ENCODE measurements around the gene MORC4. TPM values are rescaled to one million over a fixed set of nuclear protein-coding genes. Genes with fewer than 3 reads are reported as not detected.

Gene MORC4
- total and polyA plus RNA-seq, 4 donors: 4.5 to 25.3 (median 11.6) TPM

DNA sequence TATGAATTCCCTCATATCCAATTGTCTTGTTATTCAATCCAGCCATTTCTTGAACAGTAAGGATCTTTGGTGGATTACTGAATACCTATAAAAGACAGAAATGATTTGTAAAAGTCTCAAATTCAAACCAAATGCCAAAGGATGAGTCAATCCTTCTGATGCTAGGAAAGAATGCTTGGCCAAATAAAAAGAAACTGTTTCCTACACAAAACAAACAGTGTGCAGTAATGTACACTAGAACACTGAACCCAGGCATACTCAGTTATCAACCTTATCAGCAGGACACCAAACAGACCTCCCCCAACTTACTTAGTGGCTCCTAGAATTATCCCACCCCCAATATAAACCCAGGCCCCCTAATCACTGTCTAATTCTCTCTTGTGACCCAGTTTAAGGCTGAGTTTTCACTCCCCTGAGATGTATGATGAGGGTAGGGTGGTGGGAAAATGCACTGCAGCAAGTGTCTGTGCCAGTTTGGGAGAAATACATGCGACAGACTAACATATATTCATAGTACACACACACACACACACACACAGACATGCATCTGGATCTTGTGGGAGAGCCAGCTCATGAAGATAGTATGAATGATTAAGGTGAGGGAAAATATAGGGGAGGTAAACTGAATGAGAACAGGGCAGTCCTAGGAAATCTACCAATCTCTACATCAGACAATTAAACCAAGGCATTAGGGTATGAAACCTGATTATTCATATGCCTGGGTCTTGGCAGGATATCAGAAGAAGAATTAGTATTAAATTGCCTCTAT lies 44.8 kb downstream of the MORC4 start:
- Histone ChIP-seq H3K4me3 (no peak overlapping the region), H3K9ac (ENCODE audit: insufficient read depth in 1 of 2, low read length in 2 of 2) (no peak overlapping the region), H3K9me3 (ENCODE audit: control insufficient read depth in 4 of 4, insufficient read depth in 3 of 4, low read length in 3 of 4) (no peaks in the 10 kb centered on the region), H3K27ac (ENCODE audit: low read depth in 1 of 2, low read length in 1 of 2) (no peak overlapping the region), H3K4me1 (ENCODE audit: control insufficient read depth in 5 of 5, insufficient read depth in 5 of 5, low read length in 5 of 5) (peaks cover 0 to 4% (median 0%) of the 10 kb centered on the region in 5 donors), H3K36me3 (ENCODE audit: control insufficient read depth in 4 of 4, insufficient read depth in 4 of 4, low read length in 4 of 4) (peaks cover 0 to 11% (median 4%) of the 10 kb centered on the region in 4 donors), H3K27me3 (ENCODE audit: control insufficient read depth in 3 of 3, insufficient read depth in 3 of 3, low read length in 2 of 3) (peaks cover 0 to 25% (median 18%) of the 10 kb centered on the region in 3 donors)
- ATAC-seq (ENCODE audit: insufficient read depth, low FRiP score) (no peak), DNase-seq (no peak)
- WGBS, 2 donors: 49 to 82% methylated on average over 1 of the region's 1 CpG
- TF ChIP-seq, protein P1, sequence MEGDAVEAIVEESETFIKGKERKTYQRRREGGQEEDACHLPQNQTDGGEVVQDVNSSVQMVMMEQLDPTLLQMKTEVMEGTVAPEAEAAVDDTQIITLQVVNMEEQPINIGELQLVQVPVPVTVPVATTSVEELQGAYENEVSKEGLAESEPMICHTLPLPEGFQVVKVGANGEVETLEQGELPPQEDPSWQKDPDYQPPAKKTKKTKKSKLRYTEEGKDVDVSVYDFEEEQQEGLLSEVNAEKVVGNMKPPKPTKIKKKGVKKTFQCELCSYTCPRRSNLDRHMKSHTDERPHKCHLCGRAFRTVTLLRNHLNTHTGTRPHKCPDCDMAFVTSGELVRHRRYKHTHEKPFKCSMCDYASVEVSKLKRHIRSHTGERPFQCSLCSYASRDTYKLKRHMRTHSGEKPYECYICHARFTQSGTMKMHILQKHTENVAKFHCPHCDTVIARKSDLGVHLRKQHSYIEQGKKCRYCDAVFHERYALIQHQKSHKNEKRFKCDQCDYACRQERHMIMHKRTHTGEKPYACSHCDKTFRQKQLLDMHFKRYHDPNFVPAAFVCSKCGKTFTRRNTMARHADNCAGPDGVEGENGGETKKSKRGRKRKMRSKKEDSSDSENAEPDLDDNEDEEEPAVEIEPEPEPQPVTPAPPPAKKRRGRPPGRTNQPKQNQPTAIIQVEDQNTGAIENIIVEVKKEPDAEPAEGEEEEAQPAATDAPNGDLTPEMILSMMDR (IDR thresholded peaks at IDR 0.05; ENCODE audit: control extremely low read depth, extremely low read depth): no peak

DNA sequence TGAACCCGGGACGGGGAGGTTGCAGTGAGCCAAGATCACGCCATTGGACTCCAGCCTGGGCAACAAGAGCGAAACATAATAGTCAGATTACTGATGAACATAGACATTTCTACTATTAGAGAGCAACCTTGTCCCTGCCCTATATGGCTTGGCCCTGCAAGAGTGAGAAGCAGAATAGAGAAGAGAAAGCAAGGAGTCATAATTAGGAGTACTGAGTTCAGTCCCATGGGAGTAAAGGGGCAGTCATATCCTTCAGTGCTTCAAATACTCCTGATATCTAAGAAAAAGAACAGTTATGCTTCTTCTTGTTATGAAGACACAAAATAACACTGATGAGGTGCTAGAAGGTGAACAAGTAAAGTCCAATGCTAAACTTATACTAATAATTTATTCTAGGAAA lies 46.0 kb downstream of the MORC4 start:
- TF ChIP-seq, protein P1 (IDR thresholded peaks at IDR 0.05; ENCODE audit: control extremely low read depth, extremely low read depth): no peak
- Histone ChIP-seq H3K27me3 (ENCODE audit: control insufficient read depth in 3 of 3, insufficient read depth in 3 of 3, low read length in 2 of 3) (peaks cover 0 to 28% (median 25%) of the 10 kb centered on the region in 3 donors), H3K9ac (ENCODE audit: insufficient read depth in 1 of 2, low read length in 2 of 2) (no peak overlapping the region), H3K36me3 (ENCODE audit: control insufficient read depth in 4 of 4, insufficient read depth in 4 of 4, low read length in 4 of 4) (peaks cover 0 to 11% (median 5%) of the 10 kb centered on the region in 4 donors), H3K4me1 (ENCODE audit: control insufficient read depth in 5 of 5, insufficient read depth in 5 of 5, low read length in 5 of 5) (peaks cover 0 to 4% (median 0%) of the 10 kb centered on the region in 5 donors), H3K9me3 (ENCODE audit: control insufficient read depth in 4 of 4, insufficient read depth in 3 of 4, low read length in 3 of 4) (no peaks in the 10 kb centered on the region), H3K27ac (ENCODE audit: low read depth in 1 of 2, low read length in 1 of 2) (no peak overlapping the region), H3K4me3 (no peak overlapping the region)
- no peak for ATAC-seq (ENCODE audit: insufficient read depth, low FRiP score)
- WGBS, 2 donors: 93 to 100% methylated on average over 4 of the region's 4 CpGs
- DNase-seq: no peak

DNA sequence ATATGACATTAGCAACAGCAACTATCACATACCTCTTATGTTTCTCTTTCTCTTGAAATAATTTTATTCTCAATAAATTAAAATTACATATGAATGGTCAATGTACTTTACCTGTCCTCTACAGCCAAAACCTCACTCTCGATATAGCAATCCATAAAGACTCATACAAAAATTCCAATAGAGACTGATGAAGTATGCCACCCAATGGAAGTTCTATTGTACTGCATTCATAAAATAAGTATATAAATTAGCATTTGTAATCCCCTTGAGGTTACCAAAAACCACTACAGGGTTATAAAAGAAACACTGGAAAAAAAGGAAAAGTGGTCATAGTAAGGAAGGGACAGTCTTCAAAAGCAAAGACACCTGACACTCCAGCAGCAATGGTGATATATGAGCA lies 47.0 kb downstream of the MORC4 start:
- 28 to 42% methylated on average over 1 of the region's 1 CpG for WGBS, 2 donors
- Histone ChIP-seq H3K4me1 (ENCODE audit: control insufficient read depth in 5 of 5, insufficient read depth in 5 of 5, low read length in 5 of 5) (peaks cover 0 to 4% (median 0%) of the 10 kb centered on the region in 5 donors), H3K9me3 (ENCODE audit: control insufficient read depth in 4 of 4, insufficient read depth in 3 of 4, low read length in 3 of 4) (no peaks in the 10 kb centered on the region), H3K36me3 (ENCODE audit: control insufficient read depth in 4 of 4, insufficient read depth in 4 of 4, low read length in 4 of 4) (peaks cover 0 to 9% (median 4%) of the 10 kb centered on the region in 4 donors), H3K4me3 (no peak overlapping the region), H3K27ac (ENCODE audit: low read depth in 1 of 2, low read length in 1 of 2) (no peak overlapping the region), H3K27me3 (ENCODE audit: control insufficient read depth in 3 of 3, insufficient read depth in 3 of 3, low read length in 2 of 3) (peaks cover 0 to 25% (median 20%) of the 10 kb centered on the region in 3 donors), H3K9ac (ENCODE audit: insufficient read depth in 1 of 2, low read length in 2 of 2) (no peak overlapping the region)
- ATAC-seq (ENCODE audit: insufficient read depth, low FRiP score): no peak
- TF ChIP-seq, protein P1 (IDR thresholded peaks at IDR 0.05; ENCODE audit: control extremely low read depth, extremely low read depth): no peak
- peak in 2 of 3 donors; percentile 13 to 27 for DNase-seq
